DMS 273 (cell line): ENCODE measurements around the gene SERHL2.
"Not testable (repeated sequence)": the region's sequence is repeated elsewhere in the genome, so short reads cannot be mapped to it uniquely, and the experiment has no call there.

Experiments used
- DNase-seq: peaks from one replicate; lab custom pipeline; 2025; ENCODE audit not compliant: unreplicated experiment; lab: John Stamatoyannopoulos, UW

Gene SERHL2

GRCh38 chr22:42603427-42603826 is 49.7 kb downstream of the SERHL2 start:
- no peak for DNase-seq

GRCh38 chr22:42604403-42604802 is 50.6 kb downstream of the SERHL2 start:
- DNase-seq: no peak

GRCh38 chr22:42607641-42608040 is 53.9 kb downstream of the SERHL2 start:
- not testable (repeated sequence) for DNase-seq

GRCh38 chr22:42608136-42608822 is 54.5 kb downstream of the SERHL2 start:
- DNase-seq: no peak

- no peak for DNase-seq
Observed at GRCh38 chr22:42608823-42609361, 55.1 kb downstream of the SERHL2 start.

- DNase-seq: no peak
Observed at GRCh38 chr22:42610186-42610585, 56.4 kb downstream of the SERHL2 start.

- DNase-seq: no peak
Observed at GRCh38 chr22:42611051-42611450, 57.3 kb downstream of the SERHL2 start.

- DNase-seq: no peak
Observed at GRCh38 chr22:42612336-42612735, 58.6 kb downstream of the SERHL2 start.

- peak; percentile 46 for DNase-seq
Observed at GRCh38 chr22:42613872-42614301, 60.1 kb downstream of the SERHL2 start.

- peak; percentile 97 for DNase-seq
Observed at GRCh38 chr22:42614312-42615091, 60.7 kb downstream of the SERHL2 start, which contains the start of gene POLDIP3. POLDIP3 (minus strand) TSS chr22:42614883; CDS start chr22:42614857, 26 bp downstream.

- peak; percentile 98 for DNase-seq
Observed at GRCh38 chr22:42615092-42615859, 61.5 kb downstream of the SERHL2 start.

- DNase-seq: not testable (repeated sequence)
Observed at GRCh38 chr22:42615860-42616175, 62.1 kb downstream of the SERHL2 start.

- DNase-seq: no peak
Observed at GRCh38 chr22:42617155-42617983, 63.6 kb downstream of the SERHL2 start.

GRCh38 chr22:42619261-42620063 is 65.7 kb downstream of the SERHL2 start:
- no peak for DNase-seq

GRCh38 chr22:42620084-42620483 is 66.3 kb downstream of the SERHL2 start:
- DNase-seq: no peak

GRCh38 chr22:42621505-42622002 is 67.8 kb downstream of the SERHL2 start:
- peak; percentile 71 for DNase-seq

GRCh38 chr22:42622061-42622710 is 68.4 kb downstream of the SERHL2 start:
- no peak for DNase-seq

GRCh38 chr22:42623301-42623751 is 69.6 kb downstream of the SERHL2 start:
- DNase-seq: no peak
